Measurements from ENCODE around the gene HOTAIR. TPM values are rescaled to one million over a fixed set of nuclear protein-coding genes. Genes with fewer than 3 reads are reported as not detected.

HOTAIR gene
- total RNA-seq, 1 experiment from 2014 or later = 7.9 TPM

- Histone ChIP-seq H3K9me3 (ENCODE audit: insufficient read depth, low read depth) (no peaks in the 10 kb centered on the region), H4K20me1 (ENCODE audit: insufficient read depth) (no peaks in the 10 kb centered on the region), H3K27me3 (ENCODE audit: insufficient read depth, low read depth) (no peaks in the 10 kb centered on the region), H3F3A (ENCODE audit: insufficient read depth, low read depth) (peaks cover 9% of the 10 kb centered on the region; the same call in 1 of the 2 replicates), H3K79me2 (ENCODE audit: low read depth) (no peaks in the 10 kb centered on the region), H3K4me2 (peak within 1 kb of the TSS; percentile 65), H3K27ac (no peak within 1 kb of the TSS), H3K4me1 (replicated peaks; ENCODE audit: insufficient read depth) (peaks cover 22% of the 10 kb centered on the region), H3K36me3 (ENCODE audit: low read depth) (no peaks in the 10 kb centered on the region), H2AFZ (no peak within 1 kb of the TSS), H3K4me3 (peak within 1 kb of the TSS; percentile 8; the same call in 1 of the 2 replicates), H3K9me2 (ENCODE audit: insufficient read depth) (no peaks in the 10 kb centered on the region)
- no peak for TF ChIP-seq EZH2 (IDR thresholded peaks at IDR 0.05; ENCODE audit: low read depth)
- peak; percentile 68 for TF ChIP-seq CTCF (conservative IDR thresholded peaks at IDR 0.05)
- ChIA-PET POLR2A (ENCODE audit: unreplicated experiment) (interaction anchor here (0.6 kb wide), 1 partner anchor 152 kb away, joined by 4 read pairs; no protein-coding TSS in a partner anchor), CTCF (interaction anchor here (0.6 to 1.2 kb wide), 9 partner anchors 13 to 486 kb away, joined by 3 to 13 read pairs (median 6); partner anchors contain the start of gene MAP3K12)
- intact Hi-C loops (cut with micrococcal nuclease; ENCODE audit: unreplicated experiment) = loop anchor here (1.0 to 5.0 kb wide), 3 partner anchors 118 to 283 kb away; no protein-coding TSS in a partner anchor
- BruUV-seq (replicated peaks) = no TSS peak
- DNase-seq = peak; percentile 58 to 77
Measured at GRCh38 chr12:53984901-53985691, 10.3 kb upstream of the HOTAIR start, which contains the start of gene HOXC10. Gene HOXC10, plus strand, starts transcription at chr12:53985146. Its CDS starts 114 bp downstream, at chr12:53985260.

DNA sequence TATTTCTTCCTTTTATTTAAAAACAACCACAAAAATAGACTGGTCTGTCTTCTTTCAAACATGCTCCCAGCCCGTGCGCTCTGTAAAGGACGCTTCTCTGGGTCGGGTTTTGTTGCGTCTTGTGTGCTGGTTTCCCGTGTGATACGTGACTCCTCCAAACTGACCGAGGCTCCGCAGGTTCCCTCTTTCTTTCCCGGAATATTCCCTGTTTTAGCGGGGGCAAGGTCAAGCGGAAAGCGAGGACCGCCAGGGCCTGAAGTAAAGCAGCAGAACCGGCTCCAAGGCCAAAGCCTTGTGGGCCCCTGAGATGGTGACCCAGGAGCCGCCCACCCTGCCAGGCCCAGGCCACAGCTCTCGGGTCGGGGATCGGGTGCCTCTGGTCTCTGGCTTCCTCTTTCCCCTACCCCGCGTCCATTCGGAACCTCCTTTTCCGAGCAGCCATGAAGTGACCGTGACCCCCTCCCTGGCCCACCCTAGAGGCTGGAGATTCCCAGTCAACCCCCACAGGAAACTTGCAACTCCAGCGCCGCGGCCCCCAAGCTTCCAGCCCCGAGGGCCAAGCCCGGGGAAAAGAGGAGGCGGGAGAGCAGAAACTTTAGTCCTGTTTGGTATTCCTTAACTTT lies 9.3 kb upstream of the HOTAIR start:
- TF ChIP-seq EZH2 (IDR thresholded peaks at IDR 0.05; ENCODE audit: low read depth) = no peak
- TF ChIP-seq CTCF (conservative IDR thresholded peaks at IDR 0.05) = no peak
- no peak for DNase-seq
- CTCF ChIA-PET = interaction anchor here (0.7 kb wide), 2 partner anchors 132 to 215 kb away, joined by 3 to 4 read pairs; no protein-coding TSS in a partner anchor
- Histone ChIP-seq H3K4me3 (no peak overlapping the region), H3K79me2 (ENCODE audit: low read depth) (no peaks in the 10 kb centered on the region), H4K20me1 (ENCODE audit: insufficient read depth) (no peaks in the 10 kb centered on the region), H3K9me2 (ENCODE audit: insufficient read depth) (no peaks in the 10 kb centered on the region), H3K4me2 (peak overlapping the region; percentile 44; the same call in 1 of the 2 replicates), H3K27ac (no peak overlapping the region), H3F3A (ENCODE audit: insufficient read depth, low read depth) (peaks cover 9% of the 10 kb centered on the region; the same call in 1 of the 2 replicates), H3K36me3 (ENCODE audit: low read depth) (no peaks in the 10 kb centered on the region), H3K4me1 (replicated peaks; ENCODE audit: insufficient read depth) (peaks cover 14% of the 10 kb centered on the region), H2AFZ (no peak overlapping the region), H3K9me3 (ENCODE audit: insufficient read depth, low read depth) (no peaks in the 10 kb centered on the region), H3K27me3 (ENCODE audit: insufficient read depth, low read depth) (no peaks in the 10 kb centered on the region)
- BruUV-seq (replicated peaks) = no TSS peak
- intact Hi-C loops (cut with micrococcal nuclease; ENCODE audit: unreplicated experiment) = no loop called here
- POLR2A ChIA-PET (ENCODE audit: unreplicated experiment) = no interaction called here

DNA sequence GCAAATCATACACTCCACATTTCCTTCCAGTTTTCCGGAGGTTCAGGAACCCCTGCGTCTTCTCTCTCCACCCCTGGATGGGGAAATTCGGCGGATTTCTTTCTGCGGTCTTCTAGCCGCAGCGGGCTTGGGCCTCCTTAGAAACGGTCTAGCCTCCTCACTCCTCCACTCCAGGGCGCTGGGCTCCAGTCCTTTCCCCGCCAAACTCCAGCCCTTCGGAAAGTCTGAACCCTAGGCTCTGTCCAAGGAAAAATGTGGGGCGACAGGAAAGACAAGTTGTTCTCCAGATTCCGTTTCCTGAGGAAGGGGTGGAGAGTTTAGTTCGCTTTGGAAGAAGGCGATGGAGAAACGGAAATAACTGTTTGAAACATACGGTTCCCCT lies 8.8 kb upstream of the HOTAIR start:
- Histone ChIP-seq H3K9me3 (ENCODE audit: insufficient read depth, low read depth) (no peaks in the 10 kb centered on the region), H3K27ac (no peak overlapping the region), H3K79me2 (ENCODE audit: low read depth) (no peaks in the 10 kb centered on the region), H2AFZ (no peak overlapping the region), H3K27me3 (ENCODE audit: insufficient read depth, low read depth) (no peaks in the 10 kb centered on the region), H3K4me3 (no peak overlapping the region), H3K4me2 (no peak overlapping the region), H3K4me1 (replicated peaks; ENCODE audit: insufficient read depth) (peaks cover 9% of the 10 kb centered on the region; the same call in 1 of the 2 replicates), H4K20me1 (ENCODE audit: insufficient read depth) (no peaks in the 10 kb centered on the region), H3K36me3 (ENCODE audit: low read depth) (no peaks in the 10 kb centered on the region), H3K9me2 (ENCODE audit: insufficient read depth) (no peaks in the 10 kb centered on the region), H3F3A (ENCODE audit: insufficient read depth, low read depth) (peaks cover 6% of the 10 kb centered on the region; the same call in 1 of the 2 replicates)
- no peak for DNase-seq
- intact Hi-C loops (cut with micrococcal nuclease; ENCODE audit: unreplicated experiment) = no loop called here
- TF ChIP-seq CTCF (conservative IDR thresholded peaks at IDR 0.05) (no peak), EZH2 (IDR thresholded peaks at IDR 0.05; ENCODE audit: low read depth) (no peak)
- ChIA-PET CTCF (no interaction called here), POLR2A (ENCODE audit: unreplicated experiment) (no interaction called here)
- BruUV-seq (replicated peaks) = no TSS peak

All from PC-9 (cell line).